CD4-positive, alpha-beta T cell treated with Interleukin-6 for 4 hours (primary cell): ENCODE data around the gene HNRNPC.
"Not testable (repeated sequence)": the region's sequence is repeated elsewhere in the genome, so short reads cannot be mapped to it uniquely, and the experiment has no call there.

Experiments used
- DNase-seq: peaks from one replicate; pipeline ENCODE4 v3.0.0-alpha.2; 2020; ENCODE audit warnings: mixed read lengths

Gene HNRNPC

GRCh38 chr14:21269252-21270046 lies at the start of gene HNRNPC:
HNRNPC (minus strand) TSS chr14:21269442; CDS start chr14:21234193, 35,249 bp downstream.
- peak; percentile 99 for DNase-seq

GRCh38 chr14:21317398-21317797 lies 48.2 kb upstream of the HNRNPC start:
- no peak for DNase-seq

GRCh38 chr14:21313512-21313911 lies 44.3 kb upstream of the HNRNPC start:
- DNase-seq: no peak

GRCh38 chr14:21311614-21312013 lies 42.4 kb upstream of the HNRNPC start:
- DNase-seq: no peak

GRCh38 chr14:21309956-21310355 lies 40.7 kb upstream of the HNRNPC start:
- no peak for DNase-seq

GRCh38 chr14:21309238-21309636 lies 40.0 kb upstream of the HNRNPC start:
- no peak for DNase-seq

GRCh38 chr14:21308479-21309237 lies 39.4 kb upstream of the HNRNPC start:
- DNase-seq: peak; percentile 82

- DNase-seq: no peak
These were observed 38.9 kb upstream of the HNRNPC start for GRCh38 chr14:21308132-21308478.

- DNase-seq: no peak
These were observed 38.4 kb upstream of the HNRNPC start for GRCh38 chr14:21307637-21308036.

GRCh38 chr14:21302836-21303140 lies 33.5 kb upstream of the HNRNPC start:
- DNase-seq: not testable (repeated sequence)

- DNase-seq: no peak
These were observed 33.0 kb upstream of the HNRNPC start for GRCh38 chr14:21302013-21302835.

GRCh38 chr14:21300892-21301291 lies 31.6 kb upstream of the HNRNPC start:
- peak; percentile 47 for DNase-seq

- DNase-seq: no peak
These were observed 30.4 kb upstream of the HNRNPC start for GRCh38 chr14:21299562-21300130.

- no peak for DNase-seq
These were observed 29.1 kb upstream of the HNRNPC start for GRCh38 chr14:21298358-21298757.

GRCh38 chr14:21294026-21294425 lies 24.8 kb upstream of the HNRNPC start:
- DNase-seq: not testable (repeated sequence)

GRCh38 chr14:21287168-21287567 lies 17.9 kb upstream of the HNRNPC start:
- no peak for DNase-seq

- DNase-seq: not testable (repeated sequence)
These were observed 17.3 kb upstream of the HNRNPC start for GRCh38 chr14:21286516-21286915.

GRCh38 chr14:21281917-21282316 lies 12.7 kb upstream of the HNRNPC start:
- DNase-seq: not testable (repeated sequence)

GRCh38 chr14:21279783-21280182 lies 10.5 kb upstream of the HNRNPC start, which contains the start of gene RPGRIP1:
RPGRIP1 (plus strand) TSS chr14:21280083; CDS start chr14:21287977, 7,894 bp downstream.
- DNase-seq: no peak

- no peak for DNase-seq
These were observed 9.4 kb upstream of the HNRNPC start for GRCh38 chr14:21278632-21279031.

- DNase-seq: no peak
These were observed 6.1 kb upstream of the HNRNPC start for GRCh38 chr14:21275261-21275858.

GRCh38 chr14:21272661-21273060 lies 3.4 kb upstream of the HNRNPC start:
- DNase-seq: not testable (repeated sequence)
